HG03558 (cell line): ENCODE data around the gene PSD4.
A peak's percentile ranks its signal among the peaks of the same experiment; 100 is the strongest.

Experiments
- ATAC-seq: cut with Tn5 transposase; IDR thresholded peaks from one replicate; pipeline ENCODE4 v1.9.1; 2021; ENCODE audit warnings: moderate number of reproducible peaks; ENCODE audit not compliant: unreplicated experiment; ENCODE audit errors: extremely low read depth

Gene PSD4

DNA sequence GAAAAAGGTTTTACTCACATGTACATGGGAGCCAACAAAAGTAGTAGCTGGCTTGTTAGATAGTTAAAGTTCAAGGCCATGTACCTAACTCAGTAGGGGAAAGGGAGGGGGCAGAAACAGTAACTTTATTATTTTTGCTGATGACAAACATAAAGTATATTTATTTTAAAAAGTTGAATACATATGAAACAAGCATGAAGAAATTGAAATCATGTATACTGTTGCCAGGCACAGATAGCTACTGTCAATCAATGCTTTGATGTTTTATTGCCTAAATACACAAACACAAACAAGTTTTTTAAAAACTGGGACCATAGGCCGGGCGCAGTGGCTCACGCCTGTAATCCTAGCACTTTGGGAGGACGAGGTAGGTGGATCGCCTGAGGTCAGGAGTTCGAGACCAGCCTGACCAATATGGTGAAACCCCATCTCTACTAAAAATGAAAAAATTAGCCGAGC lies 7.6 kb upstream of the PSD4 start:
- ATAC-seq: no peak

DNA sequence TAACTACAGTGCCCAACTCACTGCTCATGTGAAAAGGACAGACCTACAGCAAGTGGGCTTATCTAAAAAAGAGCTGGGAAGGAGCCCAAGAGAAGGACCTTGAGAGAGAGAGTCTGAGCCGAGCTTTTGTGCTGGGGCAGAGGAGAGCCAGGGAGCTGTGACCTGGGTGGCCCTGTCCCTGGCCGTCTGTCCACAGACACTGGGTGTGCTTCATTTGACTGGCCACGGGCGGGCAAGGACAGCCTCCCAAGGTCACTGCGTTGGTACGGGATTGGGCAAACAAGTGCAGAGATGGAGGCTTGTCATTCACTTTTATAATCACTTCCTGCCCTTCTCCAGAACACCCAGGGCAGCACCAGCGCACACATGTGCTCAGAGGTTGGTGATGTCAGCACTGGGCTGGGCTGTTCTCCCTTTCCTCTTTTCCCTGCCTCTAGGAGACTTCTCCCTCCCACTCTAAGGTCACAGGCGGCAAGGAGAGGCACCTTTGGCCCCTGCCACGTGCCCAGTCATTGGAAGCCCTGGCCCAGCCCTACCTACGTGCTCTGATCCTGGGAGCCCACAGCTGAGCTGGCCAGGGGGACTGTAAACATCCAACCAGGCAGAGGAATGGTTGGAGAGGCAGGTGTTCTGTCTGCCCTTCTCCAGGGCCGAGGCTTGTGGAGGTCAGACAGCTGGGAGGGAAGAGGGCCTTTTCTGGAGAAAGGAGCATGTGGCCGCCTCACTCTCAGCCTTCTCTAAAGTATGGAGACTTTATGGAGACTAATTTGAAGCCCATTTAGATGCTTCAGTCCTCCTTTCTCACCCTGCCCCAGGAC lies 6.4 kb upstream of the PSD4 start:
- no peak for ATAC-seq

DNA sequence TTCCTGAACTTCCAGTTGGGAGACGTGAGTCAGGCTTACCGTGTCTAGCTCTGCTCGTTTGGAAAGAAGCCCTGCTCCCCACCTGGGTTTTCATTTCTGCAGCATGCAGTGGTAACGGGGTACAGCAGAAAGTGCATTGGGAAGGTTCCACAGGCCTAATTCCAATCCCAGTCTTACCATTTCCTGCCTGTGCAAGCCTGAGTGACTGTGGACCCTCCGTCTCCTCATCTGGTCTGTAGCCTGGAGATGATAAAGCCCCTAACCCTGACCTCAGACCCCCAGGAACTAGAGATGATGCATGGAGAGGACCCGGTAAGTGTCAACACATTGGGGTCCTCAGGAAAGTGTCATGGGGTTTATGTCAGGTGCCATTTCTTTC lies 5.8 kb upstream of the PSD4 start:
- ATAC-seq: no peak

- ATAC-seq: no peak
Measured at GRCh38 chr2:113169002-113169530, 4.7 kb upstream of the PSD4 start.

DNA sequence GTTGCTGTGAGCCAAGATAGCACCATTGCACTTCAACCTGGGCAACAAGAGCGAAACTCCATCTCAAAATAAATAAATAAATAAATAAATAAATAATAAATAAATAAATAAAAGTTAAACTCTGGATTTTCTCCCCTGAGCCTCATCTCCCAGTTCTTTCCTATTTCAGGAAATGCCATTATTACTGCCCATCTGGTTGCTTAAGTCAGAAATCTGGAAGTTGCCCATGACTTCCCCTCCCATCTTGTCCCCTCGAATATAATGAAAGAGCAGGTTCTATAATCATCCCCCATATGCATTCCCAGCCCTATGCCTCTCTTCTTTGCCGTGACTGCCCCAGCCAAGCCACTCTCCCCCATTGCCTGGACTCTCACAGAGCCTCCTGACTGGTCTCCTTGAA lies 4.2 kb upstream of the PSD4 start:
- no peak for ATAC-seq

GRCh38 chr2:113171334-113172075 lies 2.3 kb upstream of the PSD4 start:
- no peak for ATAC-seq

DNA sequence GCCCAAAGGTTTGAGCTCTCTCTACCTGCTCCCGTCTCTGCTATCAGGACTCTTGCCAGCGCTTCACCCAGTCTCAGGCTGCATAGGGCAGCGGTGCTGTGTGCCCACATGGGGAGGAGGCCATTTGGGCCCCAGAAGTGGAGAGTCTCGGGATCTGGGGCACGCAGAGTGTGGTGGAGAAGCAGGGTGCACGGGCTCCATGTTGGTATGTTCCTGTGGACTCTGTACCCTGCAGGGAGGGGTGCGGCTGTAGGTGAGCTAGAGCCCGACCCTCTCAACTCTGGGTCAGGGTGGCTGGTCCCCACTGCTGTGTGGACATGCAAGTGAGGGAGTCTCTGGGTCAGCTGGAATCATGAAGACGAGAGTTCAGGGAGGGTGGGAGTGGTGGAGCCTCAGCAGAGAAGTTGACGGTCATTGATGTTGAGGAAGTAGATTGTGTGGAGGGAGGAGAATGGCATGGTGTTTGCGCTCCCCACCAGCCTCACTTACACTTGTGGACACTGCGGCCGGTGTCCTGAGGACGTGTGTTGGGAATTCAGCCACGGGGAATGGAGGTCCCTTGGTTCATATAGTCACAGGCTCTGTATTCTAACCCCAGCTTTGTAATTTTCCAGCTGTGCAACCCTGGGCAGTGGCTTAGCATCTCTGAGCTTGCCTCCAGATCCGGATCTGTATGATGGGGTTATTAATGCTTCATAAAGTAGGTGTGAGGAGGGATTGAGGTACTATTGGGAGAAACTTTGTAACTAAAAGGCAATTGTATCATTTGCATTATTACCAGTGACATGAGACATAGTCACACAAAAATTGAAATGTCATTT lies 840 bp upstream of the PSD4 start:
- ATAC-seq: no peak

- ATAC-seq: no peak
Measured at GRCh38 chr2:113174376-113174750, 592 bp downstream of the PSD4 start.

GRCh38 chr2:113175042-113175628 lies 1.4 kb downstream of the PSD4 start:
- peak; percentile 66 for ATAC-seq

DNA sequence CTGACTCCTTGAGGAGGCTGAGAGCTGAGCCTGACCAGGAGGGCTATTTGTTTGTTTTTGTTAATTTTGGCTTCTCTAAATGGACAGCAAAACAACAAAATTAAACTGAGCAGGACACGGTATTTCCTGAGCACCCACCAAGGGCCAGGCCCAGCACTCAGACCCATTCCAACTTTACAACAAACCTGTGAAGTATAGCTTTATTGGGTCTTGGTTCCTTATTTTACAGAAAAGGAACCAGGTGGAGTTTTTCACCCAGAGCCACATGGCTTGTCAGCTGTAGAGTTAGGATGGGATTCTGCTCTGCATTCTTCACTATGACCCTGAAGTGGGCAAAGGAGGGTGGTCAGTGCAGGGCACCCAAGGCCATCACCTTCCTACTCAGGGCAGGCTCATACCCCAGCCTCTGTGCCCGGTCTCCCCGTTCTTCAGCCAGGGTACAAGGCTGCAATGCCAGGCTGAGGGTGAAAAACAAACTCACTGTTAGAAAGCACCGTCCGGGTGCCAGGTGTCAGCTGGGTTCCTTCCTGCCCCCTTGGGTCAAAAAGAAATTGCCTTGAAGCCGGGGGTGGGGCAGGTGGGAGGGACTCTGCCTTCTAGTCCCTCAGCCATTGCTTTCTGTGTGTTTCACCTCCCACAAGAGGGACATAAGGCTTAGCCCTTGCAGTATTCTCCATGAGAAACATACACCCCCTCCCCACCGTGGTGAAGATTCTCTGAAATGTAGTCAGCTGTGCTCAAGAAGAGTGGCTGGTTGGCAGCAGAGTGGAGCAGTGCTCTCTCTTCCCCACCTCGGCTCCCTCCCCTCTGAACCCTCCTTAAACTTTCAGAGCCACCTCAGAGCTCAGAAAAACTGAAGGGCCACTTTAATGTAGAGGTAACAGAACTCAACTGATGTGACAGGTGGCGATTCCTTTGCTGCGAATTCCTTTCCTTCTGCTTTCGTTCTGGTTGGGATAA lies 2.2 kb downstream of the PSD4 start:
- ATAC-seq: no peak

DNA sequence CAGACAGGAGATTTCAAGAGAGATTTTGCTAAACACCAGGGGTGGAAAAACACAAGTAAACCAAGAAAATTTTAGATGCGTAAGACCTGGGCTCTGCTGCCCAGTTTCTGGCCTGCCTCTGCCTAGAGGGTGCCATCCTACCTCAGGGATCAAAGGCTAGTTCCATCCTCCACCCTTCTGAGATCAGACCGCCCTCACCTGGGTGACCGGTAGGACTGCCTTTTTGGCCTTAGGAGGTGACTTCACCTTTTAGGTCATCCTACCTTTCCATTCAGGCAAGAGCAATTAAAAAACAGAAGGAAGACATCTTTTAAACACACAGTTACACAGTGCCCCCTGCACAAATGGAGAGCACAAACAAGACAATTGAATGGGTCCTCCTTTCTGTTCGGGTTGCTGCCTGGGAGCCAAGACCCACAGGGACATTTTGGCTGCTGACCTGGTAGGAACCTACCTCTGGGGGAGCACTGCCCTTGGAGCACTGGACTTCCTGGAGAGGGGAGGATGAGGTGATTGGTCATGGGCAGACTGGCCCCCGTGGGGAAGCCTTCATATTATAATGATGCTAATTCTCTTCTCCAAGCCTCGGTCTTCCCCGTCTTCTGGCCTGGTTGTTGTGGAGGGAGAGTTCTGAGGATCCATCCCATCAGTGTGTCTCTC lies 3.1 kb downstream of the PSD4 start:
- no peak for ATAC-seq

GRCh38 chr2:113178069-113178746 lies 4.4 kb downstream of the PSD4 start:
- no peak for ATAC-seq

GRCh38 chr2:113178891-113179290 lies 5.1 kb downstream of the PSD4 start:
- ATAC-seq: no peak

DNA sequence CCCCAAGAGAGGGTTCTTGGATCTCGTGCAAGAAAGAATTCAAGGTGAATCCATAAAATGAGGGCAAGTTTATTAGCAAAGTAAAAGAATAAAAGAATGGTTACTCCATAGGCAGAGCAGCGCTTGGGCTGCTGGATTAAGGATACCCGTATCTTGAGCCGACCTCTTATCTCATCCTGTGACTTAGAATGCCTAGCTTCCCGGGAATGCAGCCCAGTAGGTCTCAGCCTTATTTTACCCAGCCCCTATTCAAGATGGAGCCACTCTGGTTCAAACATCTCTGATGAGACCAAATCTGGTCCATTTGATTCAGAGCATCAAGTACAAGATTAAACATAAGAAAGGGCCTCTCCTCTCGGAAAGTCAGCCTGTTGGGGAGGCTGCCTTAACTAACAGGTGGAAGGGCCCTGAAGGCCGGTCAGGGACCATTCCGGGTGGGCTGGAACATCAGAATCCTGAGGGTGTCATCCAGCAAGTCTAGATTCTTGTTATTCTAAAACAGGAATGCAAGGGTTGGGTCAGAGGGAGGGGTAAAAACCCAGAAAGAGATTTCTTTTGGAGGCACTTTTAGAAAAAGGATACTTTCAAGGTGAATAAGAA lies 5.8 kb downstream of the PSD4 start:
- ATAC-seq: no peak

GRCh38 chr2:113180131-113180946 lies 6.6 kb downstream of the PSD4 start:
- no peak for ATAC-seq

GRCh38 chr2:113181258-113182051 lies 7.7 kb downstream of the PSD4 start:
- no peak for ATAC-seq
